Stomach (tissue), 9 donors: ENCODE data around the gene CNTROB. TPM values are rescaled to one million over a fixed set of nuclear protein-coding genes. Genes with fewer than 3 reads are reported as not detected.

ENCODE experiments used
- DNase-seq, 2 donors: peaks; one replicate each; pipeline versions ENCODE4 v3.0.0 to v3.0.0-alpha.2; 2013 to 2019
- H3K27ac ChIP-seq, 5 donors: fragments of 200-600 bp in 4 of 5; sonication (generic) in 4 of 5; one replicate each; pipeline ENCODE4 v1.5.1; 2013 to 2019; ENCODE audit warnings: mild to moderate bottlenecking in 1 of 5, moderate library complexity in 1 of 5
- H3K27me3 ChIP-seq, 3 donors: fragments of 200-600 bp; sonication (generic); one replicate each; pipeline ENCODE4 v1.5.1; 2017 to 2019; ENCODE audit warnings: mixed run types in 1 of 3
- H3K36me3 ChIP-seq, 4 donors: fragments of 200-600 bp; sonication (generic); 1 replicate in 3 of 4; 2 replicates in 1 of 4; pipeline ENCODE4 v1.5.1; 2016 to 2019
- H3K4me1 ChIP-seq, 4 donors: fragments of 200-600 bp; sonication (generic); one replicate each; pipeline ENCODE4 v1.5.1; 2016 to 2019
- H3K4me3 ChIP-seq, 4 donors: fragments of 200-600 bp; sonication (generic) in 3 of 4; one replicate each; pipeline ENCODE4 v1.5.1; 2016 to 2019; ENCODE audit warnings: mild to moderate bottlenecking in 1 of 4
- H3K9me3 ChIP-seq, 4 donors: fragments of 200-600 bp; sonication (generic); one replicate each; pipeline ENCODE4 v1.5.1; 2016 to 2019
- EP300 ChIP-seq: sonication (generic); formaldehyde crosslinking; IDR thresholded peaks from one replicate; pipeline ENCODE4 v1.6.1; 2017; ENCODE audit warnings: antibody characterized with exemption
- POLR2A ChIP-seq, 4 donors: fragments of 450-650 bp; IDR thresholded peaks; one replicate each; pipeline ENCODE4 v1.6.1; 2016; ENCODE audit warnings: antibody characterized with exemption in 4 of 4, control low read depth in 2 of 4, mild to moderate bottlenecking in 1 of 4, moderate library complexity in 1 of 4
- POLR2AphosphoS5 ChIP-seq, 3 donors: sonication (generic); formaldehyde crosslinking; IDR thresholded peaks; one replicate each; pipeline ENCODE4 v1.6.1; 2016; ENCODE audit warnings: antibody characterized with exemption in 3 of 3
- WGBS, 5 donors: extraction: QIAGEN DNeasy Blood & Tissue Kit in 3 of 5; methylation state at CpG; one replicate each; pipeline versions ENCODE4 v1.1.5 to v1.1.7; 2013 to 2018; 5-methylcytosine and 5-hydroxymethylcytosine counted together
- intact Hi-C: fragments of 100-400 bp; cut with DNase I; formaldehyde crosslinking; loops from one replicate; pipeline ENCODE4 v1.15.1; 2023; ENCODE audit warnings: low total_unique reads
- polyA plus RNA-seq, 3 donors: library from polyadenylated mRNA; stranded (reverse); fragments of 200-250 nt; gene quantifications; one replicate each; pipeline ENCODE4 v1.2.3, GENCODE V29; 2013
- total RNA-seq, 5 donors: library from RNA; depleted of rRNA; stranded (reverse); fragments of >200 nt; gene quantifications; one replicate each; pipeline versions ENCODE4 v1.1.0 to v1.2.3, GENCODE V29; 2014 to 2016
- TF ChIP-seq, protein P1 (sequence below), 7 experiments: fragments of 450-650 bp in 4 of 7; fragments of 200-600 bp in 3 of 7; sonication (generic) in 3 of 7; IDR thresholded peaks; one replicate each; pipeline ENCODE4 v1.5.1; 2016 to 2019; ENCODE audit warnings: antibody characterized with exemption in 7 of 7, control low read depth in 2 of 7, mild to moderate bottlenecking in 1 of 7
- donor health status: healthy with polysubstance abuse.
- donor health status: Bipolar disorder and iron deficiency.
- donor health status: healthy.

The CNTROB gene
- total and polyA plus RNA-seq, 8 donors, result 12.9 to 146 (median 25.7) TPM

DNA sequence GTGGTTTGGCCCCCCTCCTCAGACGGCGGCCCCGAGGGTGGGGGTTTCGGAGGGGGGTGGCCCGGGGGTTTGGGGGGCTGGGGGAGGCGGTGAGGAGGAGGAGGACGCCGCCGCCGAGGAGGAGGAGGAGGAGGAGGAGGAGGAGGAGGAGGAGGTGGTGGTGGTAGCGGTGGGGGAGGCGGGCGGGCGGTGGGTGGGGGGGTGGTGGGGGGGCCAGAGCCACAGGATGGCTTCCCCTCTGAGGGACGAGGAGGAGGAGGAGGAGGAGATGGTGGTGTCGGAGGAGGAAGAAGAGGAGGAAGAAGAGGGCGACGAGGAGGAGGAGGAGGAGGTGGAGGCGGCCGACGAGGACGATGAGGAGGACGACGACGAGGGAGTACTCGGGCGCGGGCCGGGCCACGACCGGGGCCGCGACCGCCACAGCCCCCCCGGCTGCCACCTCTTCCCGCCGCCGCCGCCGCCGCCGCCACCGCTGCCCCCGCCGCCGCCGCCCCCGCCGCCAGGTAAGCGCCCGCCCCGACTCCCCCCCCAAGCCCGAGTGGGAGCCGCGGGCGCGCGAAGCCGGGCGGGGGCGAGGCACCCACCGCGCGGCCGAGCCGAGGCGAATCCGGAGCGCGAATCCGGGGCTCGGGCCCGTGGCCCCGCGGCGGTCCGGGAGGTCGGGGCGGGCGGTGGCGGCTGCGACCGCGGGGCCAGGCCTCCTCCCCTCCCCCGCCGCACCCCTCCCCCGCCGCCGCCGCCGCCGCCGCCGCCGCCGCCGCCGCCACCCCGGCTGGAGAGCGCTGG, 47.2 kb upstream of the CNTROB start:
- Histone ChIP-seq H3K4me3 (peak overlapping the region; percentile 78 to 93 (median 84)), H3K27ac (peak overlapping the region; percentile 95 to 98 (median 97)), H3K9me3 (no peaks in the 10 kb centered on the region), H3K36me3 (peaks cover 4 to 26% (median 17%) of the 10 kb centered on the region in 4 donors), H3K4me1 (peaks cover 30 to 84% (median 70%) of the 10 kb centered on the region in 4 donors), H3K27me3 (no peaks in the 10 kb centered on the region)
- TF ChIP-seq POLR2A (IDR thresholded peaks at IDR 0.05), result no peak
- intact Hi-C loops, result no loop called here
- WGBS, 5 donors, result 0 to 6% (median 1%) methylated on average over 5 to 64 of the region's 100 CpGs
- DNase-seq, result peak; percentile 28 to 57

DNA sequence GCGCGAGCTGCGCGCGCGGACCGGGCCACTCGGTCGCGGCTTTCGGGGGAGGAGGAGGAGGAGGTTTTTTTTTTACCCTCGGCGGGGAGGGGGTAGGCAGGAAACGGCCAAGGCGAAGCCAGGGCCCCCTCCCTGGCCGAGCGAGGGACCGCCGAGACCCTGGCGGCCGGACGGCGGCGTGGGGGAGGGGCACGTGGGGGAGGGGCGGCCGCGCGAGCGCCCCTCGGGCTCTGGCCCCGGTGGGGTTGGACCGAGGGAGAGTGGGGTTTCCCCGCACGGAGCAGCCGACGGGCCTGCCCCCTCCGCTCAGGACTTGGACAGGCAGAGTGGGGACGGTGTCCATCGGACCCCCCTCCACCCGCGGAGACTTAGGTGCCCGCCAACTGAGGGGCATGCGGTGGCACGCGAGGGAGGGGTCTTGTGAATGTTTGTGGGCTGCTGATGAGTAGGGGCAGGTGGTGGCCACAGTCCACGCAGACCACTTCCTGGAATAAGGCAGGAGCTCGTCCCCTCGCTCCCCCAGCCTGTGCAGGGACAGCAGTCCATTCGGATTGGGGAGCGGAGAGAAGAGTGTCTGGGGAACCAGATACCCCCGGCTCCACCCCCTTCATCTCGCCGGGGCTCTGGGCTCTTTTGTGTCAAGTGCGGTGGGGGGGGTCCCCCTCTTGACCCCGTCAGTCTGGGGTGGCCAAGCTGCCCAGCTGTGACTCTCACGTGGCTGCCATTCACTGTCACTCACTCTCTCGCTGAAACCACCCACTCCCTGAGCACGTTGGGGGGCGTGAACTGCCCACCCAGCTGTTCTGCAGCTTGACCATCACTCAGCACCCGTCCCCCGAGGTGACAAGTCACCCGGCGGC, 46.4 kb upstream of the CNTROB start:
- H3K27me3 ChIP-seq, result no peaks in the 10 kb centered on the region
- intact Hi-C loops, result no loop called here

DNA sequence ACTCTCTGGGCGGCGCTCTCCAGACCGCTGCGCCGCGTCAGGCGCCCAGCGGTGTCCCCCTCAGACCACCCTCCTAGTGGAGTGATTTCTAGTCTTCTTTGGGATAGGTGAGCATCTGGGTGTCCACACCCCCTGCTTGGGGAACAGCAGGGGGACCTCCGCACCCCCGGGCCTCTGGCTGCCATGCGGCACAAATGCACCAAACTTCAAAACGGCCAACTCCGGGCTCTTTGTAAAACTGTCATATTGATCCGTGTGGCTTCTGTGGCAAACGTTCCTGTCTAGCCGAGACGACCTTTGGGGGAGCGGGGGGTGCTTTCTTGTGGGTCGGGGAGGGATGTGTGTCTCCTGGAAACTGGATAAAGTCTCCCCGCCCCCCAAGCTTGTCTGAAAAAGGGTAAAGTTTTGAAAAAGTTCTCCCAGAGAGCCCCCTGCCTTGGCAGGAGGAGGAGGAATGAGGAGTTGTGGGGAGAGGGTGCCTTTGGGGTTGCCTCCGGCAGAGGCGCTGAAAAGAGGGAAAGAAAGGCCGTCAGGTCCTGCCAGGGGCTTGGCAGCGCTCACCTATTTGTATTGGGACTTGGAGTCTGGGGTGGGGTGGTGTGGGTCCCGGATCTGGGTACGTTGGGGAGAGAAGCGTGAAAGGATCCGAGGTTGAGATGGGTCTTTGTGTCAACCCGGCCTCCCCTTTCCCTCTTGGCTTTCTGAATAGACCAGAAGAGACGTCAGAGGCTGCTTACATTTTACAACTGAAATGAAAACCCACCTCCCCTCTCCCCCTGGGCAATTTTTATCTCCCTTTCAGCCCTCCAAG, 45.6 kb upstream of the CNTROB start:
- 0 to 2% (median 2%) methylated on average over 22 to 30 of the region's 30 CpGs for WGBS, 5 donors
- Histone ChIP-seq H3K27me3 (no peaks in the 10 kb centered on the region), H3K4me3 (peak overlapping the region; percentile 78 to 93 (median 84)), H3K4me1 (peaks cover 32 to 80% (median 68%) of the 10 kb centered on the region in 4 donors), H3K27ac (peak overlapping the region; percentile 95 to 98 (median 97)), H3K9me3 (no peaks in the 10 kb centered on the region), H3K36me3 (peaks cover 8 to 25% (median 19%) of the 10 kb centered on the region in 4 donors)
- peak; percentile 54 to 77 for DNase-seq
- TF ChIP-seq POLR2AphosphoS5 (IDR thresholded peaks at IDR 0.05) (no peak), EP300 (no peak), POLR2A (IDR thresholded peaks at IDR 0.05) (no peak)
- TF ChIP-seq, protein P1, sequence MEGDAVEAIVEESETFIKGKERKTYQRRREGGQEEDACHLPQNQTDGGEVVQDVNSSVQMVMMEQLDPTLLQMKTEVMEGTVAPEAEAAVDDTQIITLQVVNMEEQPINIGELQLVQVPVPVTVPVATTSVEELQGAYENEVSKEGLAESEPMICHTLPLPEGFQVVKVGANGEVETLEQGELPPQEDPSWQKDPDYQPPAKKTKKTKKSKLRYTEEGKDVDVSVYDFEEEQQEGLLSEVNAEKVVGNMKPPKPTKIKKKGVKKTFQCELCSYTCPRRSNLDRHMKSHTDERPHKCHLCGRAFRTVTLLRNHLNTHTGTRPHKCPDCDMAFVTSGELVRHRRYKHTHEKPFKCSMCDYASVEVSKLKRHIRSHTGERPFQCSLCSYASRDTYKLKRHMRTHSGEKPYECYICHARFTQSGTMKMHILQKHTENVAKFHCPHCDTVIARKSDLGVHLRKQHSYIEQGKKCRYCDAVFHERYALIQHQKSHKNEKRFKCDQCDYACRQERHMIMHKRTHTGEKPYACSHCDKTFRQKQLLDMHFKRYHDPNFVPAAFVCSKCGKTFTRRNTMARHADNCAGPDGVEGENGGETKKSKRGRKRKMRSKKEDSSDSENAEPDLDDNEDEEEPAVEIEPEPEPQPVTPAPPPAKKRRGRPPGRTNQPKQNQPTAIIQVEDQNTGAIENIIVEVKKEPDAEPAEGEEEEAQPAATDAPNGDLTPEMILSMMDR (IDR thresholded peaks at IDR 0.05), result no peak
- intact Hi-C loops, result no loop called here

More for the DNA sequence above, 46.4 kb upstream of the CNTROB start:
- peak; percentile 39 to 82 for DNase-seq
- Histone ChIP-seq H3K4me3 (peak overlapping the region; percentile 78 to 93 (median 84)), H3K9me3 (no peaks in the 10 kb centered on the region), H3K27ac (peak overlapping the region; percentile 95 to 98 (median 97)), H3K4me1 (peaks cover 32 to 85% (median 75%) of the 10 kb centered on the region in 4 donors), H3K36me3 (peaks cover 3 to 25% (median 17%) of the 10 kb centered on the region in 4 donors)
- no peak for TF ChIP-seq POLR2A (IDR thresholded peaks at IDR 0.05)
- TF ChIP-seq POLR2AphosphoS5 (IDR thresholded peaks at IDR 0.05), result no peak
- TF ChIP-seq EP300, result no peak
- TF ChIP-seq, protein P1 (IDR thresholded peaks at IDR 0.05), result no peak
- 0 to 2% (median 0%) methylated on average over 18 to 57 of the region's 64 CpGs for WGBS, 5 donors

DNA sequence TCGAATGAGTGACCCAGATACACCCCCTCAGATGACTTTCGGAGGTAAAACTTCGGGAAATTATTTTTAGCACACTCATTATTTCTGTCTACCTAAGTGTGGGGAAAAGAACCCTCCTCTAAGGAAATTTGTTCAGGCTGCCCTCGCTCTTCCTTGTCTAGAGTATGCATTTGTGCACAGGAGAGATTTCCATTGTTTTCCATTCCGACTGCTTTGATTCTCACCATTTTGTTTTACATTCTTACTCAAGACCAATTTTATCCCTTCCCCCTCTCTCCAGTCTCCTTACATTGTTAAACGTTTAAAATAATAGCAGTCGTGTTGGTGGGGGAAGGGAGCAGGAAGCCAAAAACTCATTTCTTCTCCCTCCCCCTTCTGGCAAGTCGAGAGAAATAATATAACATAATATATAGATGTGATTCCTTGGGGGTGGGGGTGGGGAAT, 44.9 kb upstream of the CNTROB start:
- H3K27ac ChIP-seq, result peak overlapping the region; percentile 95 to 98 (median 97)
- WGBS, 5 donors, result 0 to 3% (median 2%) methylated on average over 8 of the region's 8 CpGs
- DNase-seq, result no peak
- no peaks in the 10 kb centered on the region for H3K9me3 ChIP-seq
- TF ChIP-seq EP300 (no peak), POLR2A (IDR thresholded peaks at IDR 0.05) (no peak), POLR2AphosphoS5 (IDR thresholded peaks at IDR 0.05) (no peak)
- TF ChIP-seq, protein P1 (IDR thresholded peaks at IDR 0.05), result peak in 1 of 7 experiments; percentile 19
- intact Hi-C loops, result no loop called here
- H3K4me3 ChIP-seq, result peak overlapping the region; percentile 78 to 93 (median 84)
- H3K27me3 ChIP-seq, result no peaks in the 10 kb centered on the region
- H3K36me3 ChIP-seq, result peaks cover 9 to 29% (median 24%) of the 10 kb centered on the region in 4 donors
- H3K4me1 ChIP-seq, result peaks cover 31 to 74% (median 65%) of the 10 kb centered on the region in 4 donors
